HG03139 (cell line): Measurements from ENCODE around the gene SLC9A5.

Experiments used
- ATAC-seq: cut with Tn5 transposase; IDR thresholded peaks from one replicate; pipeline ENCODE4 v1.9.1; 2021; ENCODE audit not compliant: unreplicated experiment

Gene SLC9A5

DNA sequence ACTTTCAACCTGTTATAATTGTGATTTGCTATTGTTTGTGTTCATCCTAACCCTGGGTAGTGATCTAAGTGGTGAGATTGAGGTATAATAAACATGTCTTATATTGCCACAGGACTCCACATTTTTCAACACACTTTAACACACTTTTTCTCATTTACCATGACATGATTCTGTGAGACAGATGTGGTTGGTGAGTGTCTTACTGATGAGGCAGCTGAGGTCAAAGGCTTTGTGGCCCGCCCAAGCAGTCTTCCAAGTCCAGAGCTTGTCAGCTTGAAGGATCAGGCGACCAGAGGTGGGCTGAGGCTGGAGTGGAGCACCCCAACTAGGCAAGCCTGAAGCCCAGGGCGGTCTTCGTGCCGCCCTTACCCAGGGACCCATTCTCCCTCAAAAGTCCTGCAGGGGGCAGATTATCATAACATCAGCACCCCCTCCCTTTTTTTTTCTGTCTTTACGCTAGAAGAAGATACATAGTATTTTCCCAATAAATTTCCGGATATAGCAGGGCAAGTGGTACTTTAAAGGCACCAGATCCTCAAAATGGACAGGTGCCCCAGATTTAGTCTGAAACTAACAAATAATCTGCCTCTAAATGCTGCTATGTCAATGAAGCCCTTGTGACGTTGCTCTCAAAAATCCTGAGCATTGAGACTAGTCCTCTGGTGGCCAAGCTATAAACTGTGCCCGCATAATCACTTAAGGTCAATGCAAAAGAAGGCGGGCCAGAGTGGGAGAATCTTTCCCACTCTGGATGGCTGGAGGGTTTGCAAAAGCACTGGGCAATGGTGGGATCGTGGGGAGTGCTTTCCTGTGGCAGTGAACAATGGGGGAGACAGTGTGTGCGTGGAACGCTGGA is 56.7 kb downstream of the SLC9A5 start:
- ATAC-seq = no peak

DNA sequence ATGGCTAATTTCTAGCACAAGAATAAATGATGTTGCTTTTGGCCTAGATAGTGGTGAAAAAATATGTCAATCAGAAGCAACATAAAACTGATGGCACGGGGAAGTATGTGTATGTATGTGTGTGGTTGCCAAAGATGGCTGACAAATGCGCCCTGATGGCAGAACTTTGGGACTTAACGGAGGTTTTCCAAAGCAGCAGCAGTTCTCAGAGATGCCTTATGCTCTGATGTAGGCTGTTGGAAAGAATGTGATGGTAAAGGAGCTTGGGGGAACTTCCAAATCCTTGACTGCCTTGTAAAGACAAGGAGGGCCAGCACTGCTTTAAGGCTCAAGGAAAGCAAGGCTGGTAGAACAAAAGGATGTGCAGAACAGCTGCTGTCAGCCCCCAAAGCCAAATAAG is 61.8 kb downstream of the SLC9A5 start:
- ATAC-seq = no peak

DNA sequence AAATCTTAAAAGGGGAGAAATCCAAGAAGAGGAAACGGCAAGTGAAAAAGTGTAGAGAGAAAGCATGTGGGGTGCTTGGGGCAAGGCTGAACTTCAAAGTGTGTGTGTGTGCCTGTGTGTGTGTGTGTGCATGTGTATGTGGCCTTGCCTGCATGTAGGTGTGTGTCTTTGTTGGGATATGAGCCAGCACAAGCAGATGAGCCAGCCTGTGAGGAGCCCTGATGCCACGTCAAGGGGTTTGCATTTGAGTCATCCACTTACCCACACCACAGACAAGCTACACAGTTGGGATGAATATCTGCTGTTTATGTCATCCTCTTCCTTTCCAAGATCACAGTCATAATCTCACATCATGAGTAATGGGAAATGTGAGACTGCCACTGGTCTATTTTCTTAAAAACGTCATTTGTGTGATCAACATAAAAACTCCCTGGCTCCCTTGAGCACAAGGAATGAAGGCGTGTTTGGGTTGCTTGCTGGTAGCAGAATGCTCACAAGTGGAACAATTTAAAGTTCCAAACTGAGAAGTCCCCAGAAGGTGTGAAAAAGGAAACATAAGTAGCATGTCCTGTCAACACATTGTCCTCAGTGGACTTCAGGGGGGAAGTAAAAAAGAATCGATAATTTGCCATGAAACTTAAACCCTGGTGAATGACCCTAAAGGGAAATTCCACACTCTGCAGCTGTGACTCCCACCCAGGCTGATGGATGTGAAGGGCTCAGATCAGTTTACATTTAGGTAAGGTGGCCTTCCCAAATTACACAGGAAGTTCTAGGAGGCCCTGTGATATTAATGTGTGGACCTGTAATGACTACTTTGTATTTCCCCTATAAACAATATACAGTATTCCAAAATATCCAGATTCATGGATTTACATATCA is 63.1 kb downstream of the SLC9A5 start:
- ATAC-seq = no peak

DNA sequence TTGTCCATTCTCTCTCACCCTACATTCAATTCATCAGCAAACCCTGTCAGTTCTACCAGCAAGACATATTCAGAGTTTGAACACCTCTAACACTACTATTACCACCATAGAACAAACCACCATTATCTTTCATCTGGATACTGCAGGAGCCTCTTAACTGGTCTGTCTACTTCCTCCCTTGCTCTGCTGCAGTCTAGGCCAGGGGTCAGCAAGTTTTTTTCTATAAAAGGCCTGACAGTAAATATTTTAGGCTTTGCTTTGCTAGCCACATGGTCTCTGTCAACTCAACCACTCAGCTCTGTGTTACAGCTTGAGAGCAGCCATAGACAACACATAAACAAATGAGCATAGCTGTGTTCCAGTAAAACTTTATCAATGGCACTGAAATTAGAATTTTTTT is 63.9 kb downstream of the SLC9A5 start:
- ATAC-seq = no peak

DNA sequence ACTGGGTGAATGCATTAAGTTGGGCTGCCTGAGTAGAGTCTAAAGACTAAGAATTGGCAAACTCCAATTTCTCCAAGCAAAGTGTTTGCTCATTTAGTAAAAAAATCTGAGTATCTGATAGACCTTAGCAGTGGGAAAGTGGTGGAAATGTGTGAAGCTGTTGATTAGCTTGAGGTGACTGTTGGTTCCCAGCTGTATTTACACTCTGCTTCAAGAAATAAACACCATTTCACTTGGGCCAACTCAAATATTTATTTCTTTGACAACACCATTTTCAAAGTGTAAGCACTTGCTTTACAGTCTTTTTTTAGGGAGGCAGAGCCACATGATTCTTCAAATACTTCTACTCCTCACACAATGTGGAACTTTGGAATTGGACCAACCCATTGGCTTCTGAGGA is 69.1 kb downstream of the SLC9A5 start:
- ATAC-seq = no peak
